Thoracic aorta (tissue), 2 donors: ENCODE results near the gene RXRG. TPM values are rescaled to one million over a fixed set of nuclear protein-coding genes. Genes with fewer than 3 reads are reported as not detected.

Source experiments
- ATAC-seq: fragments of 150-250 bp; one replicate; pipeline ENCODE4 v1.8.0; 2017; ENCODE audit warnings: low read depth; ENCODE audit not compliant: insufficient number of reproducible peaks, low FRiP score
- DNase-seq: peaks from one replicate; pipeline ENCODE4 v3.0.0-alpha.2; 2020; ENCODE audit warnings: low spot score
- H3K27ac ChIP-seq, 2 donors: fragments of 200-600 bp; sonication (generic); 1 replicate in 1 of 2; 2 replicates in 1 of 2; pipeline ENCODE4 v1.5.1; 2016; ENCODE audit warnings: mild to moderate bottlenecking in 2 of 2, moderate library complexity in 2 of 2
- H3K27me3 ChIP-seq: fragments of 200-600 bp; sonication (generic); replicated peaks from 2 replicates; pipeline ENCODE4 v1.6.0; 2016; ENCODE audit warnings: mild to moderate bottlenecking; ENCODE audit not compliant: insufficient read depth
- H3K36me3 ChIP-seq: fragments of 200-600 bp; sonication (generic); one replicate; pipeline ENCODE4 v1.5.1; 2016
- H3K4me1 ChIP-seq, 2 donors: fragments of 200-600 bp; sonication (generic); 1 replicate in 1 of 2; 2 replicates in 1 of 2; pipeline versions ENCODE4 v1.5.1 to v1.6.0; 2016; ENCODE audit warnings: low read depth in 2 of 2, mild to moderate bottlenecking in 1 of 2; ENCODE audit not compliant: control insufficient read depth in 1 of 2
- H3K4me3 ChIP-seq: fragments of 200-600 bp; sonication (generic); 2 replicates; pipeline ENCODE4 v1.5.1; 2016; ENCODE audit warnings: mild to moderate bottlenecking
- H3K9me3 ChIP-seq: fragments of 200-600 bp; sonication (generic); 2 replicates; pipeline ENCODE4 v1.5.1; 2016
- CTCF ChIP-seq: fragments of 200-600 bp; sonication (generic); IDR thresholded peaks from one replicate; pipeline ENCODE4 v1.5.1; 2019; ENCODE audit warnings: antibody characterized with exemption
- total RNA-seq, 2 donors: library from RNA; depleted of rRNA; stranded (reverse); fragments of >200 nt; gene quantifications; one replicate each; pipeline versions ENCODE4 v1.1.0 to v1.2.3, GENCODE V29; 2016

The RXRG gene
- total RNA-seq, 2 donors from 2014 or later, result 2.8 TPM; not detected in 1

- H3K9me3 ChIP-seq, result no peaks in the 10 kb centered on the region
- peaks cover 8 to 20% of the 10 kb centered on the region in 2 donors for H3K4me1 ChIP-seq
- no peak for ATAC-seq
- H3K27me3 ChIP-seq, result no peaks in the 10 kb centered on the region
- no peak for TF ChIP-seq CTCF
- no peak overlapping the region for H3K4me3 ChIP-seq
- no peak overlapping the region for H3K27ac ChIP-seq
- no peaks in the 10 kb centered on the region for H3K36me3 ChIP-seq
- DNase-seq, result no peak
Observed at GRCh38 chr1:165442653-165443052, 2.3 kb downstream of the RXRG start.

- DNase-seq (no peak), ATAC-seq (no peak)
- H3K36me3 ChIP-seq, result no peaks in the 10 kb centered on the region
- TF ChIP-seq CTCF, result no peak
- H3K4me1 ChIP-seq, result peaks cover 8 to 20% of the 10 kb centered on the region in 2 donors
- no peaks in the 10 kb centered on the region for H3K9me3 ChIP-seq
- H3K27ac ChIP-seq, result no peak overlapping the region
- H3K27me3 ChIP-seq, result no peaks in the 10 kb centered on the region
- no peak overlapping the region for H3K4me3 ChIP-seq
Observed at GRCh38 chr1:165442053-165442452, 2.9 kb downstream of the RXRG start.

GRCh38 chr1:165441166-165441880 is 3.6 kb downstream of the RXRG start:
- Histone ChIP-seq H3K9me3 (no peaks in the 10 kb centered on the region), H3K27me3 (no peaks in the 10 kb centered on the region), H3K36me3 (no peaks in the 10 kb centered on the region), H3K27ac (no peak overlapping the region), H3K4me3 (no peak overlapping the region), H3K4me1 (peaks cover 8 to 20% of the 10 kb centered on the region in 2 donors)
- no peak for TF ChIP-seq CTCF
- no peak for DNase-seq
- ATAC-seq, result no peak

- no peak overlapping the region for H3K27ac ChIP-seq
- no peaks in the 10 kb centered on the region for H3K36me3 ChIP-seq
- no peak overlapping the region for H3K4me3 ChIP-seq
- no peak for ATAC-seq
- peaks cover 4 to 10% of the 10 kb centered on the region in 2 donors for H3K4me1 ChIP-seq
- no peaks in the 10 kb centered on the region for H3K9me3 ChIP-seq
- H3K27me3 ChIP-seq, result no peaks in the 10 kb centered on the region
- no peak for TF ChIP-seq CTCF
- DNase-seq, result no peak
Observed at GRCh38 chr1:165439330-165439729, 5.6 kb downstream of the RXRG start.

GRCh38 chr1:165436994-165437393 is 7.9 kb downstream of the RXRG start:
- no peak for ATAC-seq
- no peaks in the 10 kb centered on the region for H3K9me3 ChIP-seq
- H3K27me3 ChIP-seq, result no peaks in the 10 kb centered on the region
- H3K4me3 ChIP-seq, result no peak overlapping the region
- no peaks in the 10 kb centered on the region for H3K36me3 ChIP-seq
- no peak overlapping the region for H3K27ac ChIP-seq
- no peaks in the 10 kb centered on the region for H3K4me1 ChIP-seq
- no peak for TF ChIP-seq CTCF
- no peak for DNase-seq
